ENCODE data around the gene PPIE. TPM values are rescaled to one million over a fixed set of nuclear protein-coding genes. Genes with fewer than 3 reads are reported as not detected.

Gene PPIE
- polyA plus RNA-seq, 1 of the 3 experiments (the other 2 are of a cell fraction): 78.4 TPM

DNA sequence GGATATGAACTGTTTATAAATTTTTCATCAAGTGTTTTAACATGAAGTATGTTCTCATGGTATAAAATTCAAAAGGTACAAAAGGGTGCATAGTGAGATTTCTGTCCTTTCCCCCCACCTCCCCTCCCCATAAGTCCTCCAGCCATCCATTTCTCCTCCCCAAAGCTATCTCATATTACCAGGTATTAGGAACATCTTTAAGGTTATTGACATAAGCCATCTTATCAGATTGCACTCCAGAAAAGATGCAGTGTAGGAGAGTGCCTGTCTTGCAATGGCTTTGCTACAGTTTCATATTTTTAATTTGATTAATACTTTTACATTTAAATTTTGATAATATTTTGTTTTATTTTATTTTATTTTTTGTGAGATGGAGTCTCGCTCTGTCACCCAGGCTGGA lies 33.9 kb upstream of the PPIE start:
- WGBS (ENCODE audit: low lambda C conversion rate): 57% methylated on average over 1 of the region's 1 CpG
- TF ChIP-seq GABPA (IDR thresholded peaks at IDR 0.05; ENCODE audit: low read depth) (no peak), TAF1 (IDR thresholded peaks at IDR 0.05; ENCODE audit: borderline replicate concordance, low read depth, low read length) (no peak), RCOR1 (IDR thresholded peaks at IDR 0.05; ENCODE audit: low read length) (no peak), CHD2 (IDR thresholded peaks at IDR 0.05; ENCODE audit: low read length, partially characterized antibody) (no peak), JUND (IDR thresholded peaks at IDR 0.05) (no peak), EP300 (IDR thresholded peaks at IDR 0.05; ENCODE audit: borderline replicate concordance in 1 of 2, low read depth in 1 of 2, low read length in 1 of 2) (no peak), RFX5 (IDR thresholded peaks at IDR 0.05; ENCODE audit: low read length) (no peak), EZH2phosphoT487 (IDR thresholded peaks at IDR 0.05; ENCODE audit: borderline replicate concordance, low read depth) (no peak), YY1 (IDR thresholded peaks at IDR 0.05; ENCODE audit: low read depth) (no peak), MEF2A (IDR thresholded peaks at IDR 0.05; ENCODE audit: borderline replicate concordance, low read depth) (no peak), TCF12 (IDR thresholded peaks at IDR 0.05) (no peak), ZBTB33 (IDR thresholded peaks at IDR 0.05; ENCODE audit: borderline replicate concordance, low read depth) (no peak), MAX (IDR thresholded peaks at IDR 0.05; ENCODE audit: low read depth) (no peak)
- TF ChIP-seq, protein P1, sequence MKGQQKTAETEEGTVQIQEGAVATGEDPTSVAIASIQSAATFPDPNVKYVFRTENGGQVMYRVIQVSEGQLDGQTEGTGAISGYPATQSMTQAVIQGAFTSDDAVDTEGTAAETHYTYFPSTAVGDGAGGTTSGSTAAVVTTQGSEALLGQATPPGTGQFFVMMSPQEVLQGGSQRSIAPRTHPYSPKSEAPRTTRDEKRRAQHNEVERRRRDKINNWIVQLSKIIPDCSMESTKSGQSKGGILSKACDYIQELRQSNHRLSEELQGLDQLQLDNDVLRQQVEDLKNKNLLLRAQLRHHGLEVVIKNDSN (IDR thresholded peaks at IDR 0.05; ENCODE audit: borderline replicate concordance, low read depth): no peak
- TF ChIP-seq, protein P2, sequence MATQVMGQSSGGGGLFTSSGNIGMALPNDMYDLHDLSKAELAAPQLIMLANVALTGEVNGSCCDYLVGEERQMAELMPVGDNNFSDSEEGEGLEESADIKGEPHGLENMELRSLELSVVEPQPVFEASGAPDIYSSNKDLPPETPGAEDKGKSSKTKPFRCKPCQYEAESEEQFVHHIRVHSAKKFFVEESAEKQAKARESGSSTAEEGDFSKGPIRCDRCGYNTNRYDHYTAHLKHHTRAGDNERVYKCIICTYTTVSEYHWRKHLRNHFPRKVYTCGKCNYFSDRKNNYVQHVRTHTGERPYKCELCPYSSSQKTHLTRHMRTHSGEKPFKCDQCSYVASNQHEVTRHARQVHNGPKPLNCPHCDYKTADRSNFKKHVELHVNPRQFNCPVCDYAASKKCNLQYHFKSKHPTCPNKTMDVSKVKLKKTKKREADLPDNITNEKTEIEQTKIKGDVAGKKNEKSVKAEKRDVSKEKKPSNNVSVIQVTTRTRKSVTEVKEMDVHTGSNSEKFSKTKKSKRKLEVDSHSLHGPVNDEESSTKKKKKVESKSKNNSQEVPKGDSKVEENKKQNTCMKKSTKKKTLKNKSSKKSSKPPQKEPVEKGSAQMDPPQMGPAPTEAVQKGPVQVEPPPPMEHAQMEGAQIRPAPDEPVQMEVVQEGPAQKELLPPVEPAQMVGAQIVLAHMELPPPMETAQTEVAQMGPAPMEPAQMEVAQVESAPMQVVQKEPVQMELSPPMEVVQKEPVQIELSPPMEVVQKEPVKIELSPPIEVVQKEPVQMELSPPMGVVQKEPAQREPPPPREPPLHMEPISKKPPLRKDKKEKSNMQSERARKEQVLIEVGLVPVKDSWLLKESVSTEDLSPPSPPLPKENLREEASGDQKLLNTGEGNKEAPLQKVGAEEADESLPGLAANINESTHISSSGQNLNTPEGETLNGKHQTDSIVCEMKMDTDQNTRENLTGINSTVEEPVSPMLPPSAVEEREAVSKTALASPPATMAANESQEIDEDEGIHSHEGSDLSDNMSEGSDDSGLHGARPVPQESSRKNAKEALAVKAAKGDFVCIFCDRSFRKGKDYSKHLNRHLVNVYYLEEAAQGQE (IDR thresholded peaks at IDR 0.05; ENCODE audit: low read depth, low read length): no peak
- TF ChIP-seq, protein P3, sequence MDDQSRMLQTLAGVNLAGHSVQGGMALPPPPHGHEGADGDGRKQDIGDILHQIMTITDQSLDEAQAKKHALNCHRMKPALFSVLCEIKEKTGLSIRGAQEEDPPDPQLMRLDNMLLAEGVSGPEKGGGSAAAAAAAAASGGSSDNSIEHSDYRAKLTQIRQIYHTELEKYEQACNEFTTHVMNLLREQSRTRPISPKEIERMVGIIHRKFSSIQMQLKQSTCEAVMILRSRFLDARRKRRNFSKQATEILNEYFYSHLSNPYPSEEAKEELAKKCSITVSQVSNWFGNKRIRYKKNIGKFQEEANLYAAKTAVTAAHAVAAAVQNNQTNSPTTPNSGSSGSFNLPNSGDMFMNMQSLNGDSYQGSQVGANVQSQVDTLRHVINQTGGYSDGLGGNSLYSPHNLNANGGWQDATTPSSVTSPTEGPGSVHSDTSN (IDR thresholded peaks at IDR 0.05): no peak
- TF ChIP-seq, protein P4, sequence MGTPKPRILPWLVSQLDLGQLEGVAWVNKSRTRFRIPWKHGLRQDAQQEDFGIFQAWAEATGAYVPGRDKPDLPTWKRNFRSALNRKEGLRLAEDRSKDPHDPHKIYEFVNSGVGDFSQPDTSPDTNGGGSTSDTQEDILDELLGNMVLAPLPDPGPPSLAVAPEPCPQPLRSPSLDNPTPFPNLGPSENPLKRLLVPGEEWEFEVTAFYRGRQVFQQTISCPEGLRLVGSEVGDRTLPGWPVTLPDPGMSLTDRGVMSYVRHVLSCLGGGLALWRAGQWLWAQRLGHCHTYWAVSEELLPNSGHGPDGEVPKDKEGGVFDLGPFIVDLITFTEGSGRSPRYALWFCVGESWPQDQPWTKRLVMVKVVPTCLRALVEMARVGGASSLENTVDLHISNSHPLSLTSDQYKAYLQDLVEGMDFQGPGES (IDR thresholded peaks at IDR 0.05; ENCODE audit: low read depth, low read length): no peak
- H3K36me3 ChIP-seq (replicated peaks in 1 of 2; ENCODE audit: control insufficient read depth in 1 of 2, insufficient read depth in 2 of 2, low read length in 1 of 2): no peaks in the 10 kb centered on the region
- H3K4me3 ChIP-seq (ENCODE audit: low read depth in 2 of 2, low read length in 1 of 2): no peak overlapping the region
- no peak overlapping the region for H2AFZ ChIP-seq (ENCODE audit: low read depth)
- H3K9me2 ChIP-seq: no peaks in the 10 kb centered on the region
- ChIA-PET CTCF (interaction anchor here (0.9 to 5.8 kb wide), 7 partner anchors 14 to 98 kb away, joined by 3 to 61 read pairs (median 4); partner anchors contain the start of genes HPCAL4 and NT5C1A), POLR2A (no interaction called here)
- H3K79me2 ChIP-seq (ENCODE audit: insufficient read depth): no peaks in the 10 kb centered on the region
- H3K9ac ChIP-seq: no peak overlapping the region
- no peak overlapping the region for H3K4me2 ChIP-seq
- H3K4me1 ChIP-seq (ENCODE audit: control insufficient read depth in 1 of 2, insufficient read depth in 2 of 2, low read depth in 1 of 2, low read length in 1 of 2): peaks cover 0 to 23% of the 10 kb centered on the region in 2 experiments; a peak in 1 of 4 replicates
- H4K20me1 ChIP-seq (ENCODE audit: insufficient read depth): no peaks in the 10 kb centered on the region
- H3K27me3 ChIP-seq (ENCODE audit: insufficient read depth): peaks cover 10% of the 10 kb centered on the region
- DNase-seq: no peak
- H3F3A ChIP-seq (replicated peaks; ENCODE audit: insufficient read depth): no peaks in the 10 kb centered on the region
- no peak overlapping the region for H3K27ac ChIP-seq (ENCODE audit: low read depth in 2 of 2, low read length in 1 of 2)
- no peaks in the 10 kb centered on the region for H3K9me3 ChIP-seq

All from SK-N-SH (cell line).